Transverse colon (tissue), 4 donors: ENCODE measurements around the gene TALDO1.

Experiments
- CTCF ChIP-seq, 5 experiments: fragments of 200-600 bp in 3 of 5; fragments of 450-650 bp in 2 of 5; sonication (generic) in 3 of 5; IDR thresholded peaks; 1 replicate in 2 of 5; 2 replicates in 3 of 5; pipeline ENCODE4 v1.5.1; 2016 to 2017; ENCODE audit warnings: antibody characterized with exemption in 5 of 5, inconsistent platforms in 3 of 5, mild to moderate bottlenecking in 2 of 5, moderate library complexity in 1 of 5
- EP300 ChIP-seq: sonication (generic); formaldehyde crosslinking; IDR thresholded peaks from one replicate; pipeline ENCODE4 v1.6.1; 2017; ENCODE audit warnings: antibody characterized with exemption, low read depth
- POLR2A ChIP-seq: fragments of 450-650 bp; IDR thresholded peaks from one replicate; pipeline ENCODE4 v1.6.1; 2016; ENCODE audit warnings: antibody characterized with exemption, mild to moderate bottlenecking, moderate library complexity
- POLR2AphosphoS5 ChIP-seq, 3 donors: sonication (generic); formaldehyde crosslinking; IDR thresholded peaks; one replicate each; pipeline ENCODE4 v1.6.1; 2016; ENCODE audit warnings: antibody characterized with exemption in 3 of 3

DNA sequence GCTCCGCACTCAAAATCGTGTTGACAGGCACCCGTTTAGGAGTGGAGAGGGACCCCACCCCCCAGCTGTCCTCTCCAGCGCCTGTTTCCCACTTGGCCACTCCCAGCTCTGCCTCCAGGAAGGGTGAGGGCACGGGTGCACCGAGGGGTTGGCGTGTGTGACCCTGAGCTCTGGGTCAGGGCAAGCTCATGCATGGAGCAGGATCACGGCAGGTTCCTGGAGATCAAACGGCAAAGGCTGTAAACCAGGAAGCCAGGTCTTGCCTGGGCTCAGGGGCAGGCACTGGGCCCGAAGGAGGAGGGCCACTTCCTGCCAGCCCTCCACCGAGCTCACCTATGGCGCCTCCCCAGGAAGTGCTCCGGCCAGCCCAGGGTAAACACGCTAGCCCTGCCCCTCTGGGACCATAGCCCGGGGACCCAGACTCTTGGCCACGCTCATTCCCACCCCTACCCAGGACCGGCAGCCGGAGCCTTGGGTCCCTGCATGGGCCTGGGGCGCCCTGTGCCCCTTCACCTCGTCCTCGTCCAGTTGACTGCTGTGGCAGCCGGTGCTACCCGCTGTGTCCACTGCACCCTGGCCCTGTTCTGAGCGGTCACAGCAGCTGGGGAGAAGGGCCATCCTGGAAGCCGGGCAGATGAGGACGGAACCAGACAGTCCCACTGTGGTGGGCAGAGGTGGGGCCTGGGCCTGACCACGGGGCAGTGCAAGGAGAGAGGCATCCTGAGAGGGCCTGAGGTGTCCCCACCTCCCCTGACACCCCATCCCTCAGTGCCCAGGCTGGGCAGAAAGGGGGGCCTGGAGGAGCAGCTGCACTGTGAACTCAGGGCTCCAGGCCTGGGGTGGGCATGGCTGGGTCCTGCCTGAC lies 42.3 kb upstream of the TALDO1 start:
- TF ChIP-seq EP300 = no peak
- peak in 1 of 5 experiments; percentile 21 for TF ChIP-seq CTCF (IDR thresholded peaks at IDR 0.05)
- TF ChIP-seq POLR2A = peak; percentile 85
- peak; percentile 32 to 86 (median 79) for TF ChIP-seq POLR2AphosphoS5 (IDR thresholded peaks at IDR 0.05)
